HepG2 (cell line): ENCODE data around the gene RAB27B. TPM values are rescaled to one million over a fixed set of nuclear protein-coding genes. Genes with fewer than 3 reads are reported as not detected.

Source experiments
- ATAC-seq: fragments of 200-7000 bp; cut with Tn5 transposase; 3 replicates; pipeline ENCODE4 v1.9.1; 2020; ENCODE audit warnings: mild to moderate bottlenecking, moderate library complexity
- BruUV-seq: library from RNA; stranded (reverse); fragments of 400-500 nt; replicated peaks from 2 replicates; lab custom pipeline; 2021; lab: Mats Ljungman, UMichigan
- CTCF ChIA-PET: fragments of 300-600 bp; formaldehyde crosslinking; extraction: SDS; loops from one replicate; lab custom pipeline; 2021; ENCODE audit warnings: low total read pairs, inconsistent platforms, low intra/inter-chr PET ratio; lab: Yijun Ruan, JAX
- POLR2A ChIA-PET: fragments of 350-600 bp; sonication (Branson Sonifier 250); formaldehyde crosslinking; loops from one replicate; lab custom pipeline; 2020; ENCODE audit warnings: antibody characterized with exemption, inconsistent platforms; lab: Yijun Ruan, JAX
- DNase-seq: peaks from one replicate; pipeline ENCODE4 v3.0.0-alpha.2; 2015; ENCODE audit warnings: low spot score
- FAIRE-seq: peaks from 3 replicates; lab custom pipeline; 2011; peaks lifted over from hg19 to GRCh38; lab: Jason Lieb, UNC
- H2AFZ ChIP-seq: one replicate; pipeline ENCODE4 v1.6.1; 2011; ENCODE audit warnings: low read length, inconsistent platforms
- H3K27ac ChIP-seq: fragments of 300-600 bp; 3 replicates; pipeline ENCODE4 v1.8.0; 2011; ENCODE audit warnings: mixed run types, mild to moderate bottlenecking, mixed read lengths, low read length, inconsistent platforms; ENCODE audit not compliant: insufficient read depth; ENCODE audit errors: extremely low read length
- H3K27me3 ChIP-seq, 2 experiments: fragments of 200-600 bp in 1 of 2; 2 replicates in 1 of 2; 3 replicates in 1 of 2; pipeline versions ENCODE4 v1.6.0 to v1.8.0; 2011; ENCODE audit warnings: low read length in 2 of 2, mild to moderate bottlenecking in 2 of 2, moderate library complexity in 2 of 2, inconsistent platforms in 1 of 2; ENCODE audit not compliant: insufficient read depth in 2 of 2, control insufficient read depth in 1 of 2
- H3K36me3 ChIP-seq, 2 experiments: fragments of 200-600 bp in 1 of 2; replicated peaks in 1 of 2; 2 replicates in 1 of 2; 3 replicates in 1 of 2; pipeline versions ENCODE4 v1.5.1 to v1.8.0; 2011; ENCODE audit warnings: low read length in 2 of 2, inconsistent platforms in 1 of 2; ENCODE audit not compliant: insufficient read depth in 2 of 2, control insufficient read depth in 1 of 2
- H3K4me1 ChIP-seq: 2 replicates; pipeline ENCODE4 v1.5.1; 2012; ENCODE audit warnings: low read length, inconsistent platforms; ENCODE audit not compliant: insufficient read depth
- H3K4me2 ChIP-seq: 2 replicates; pipeline ENCODE4 v1.6.0; 2011; ENCODE audit warnings: low read depth, low read length, inconsistent platforms
- H3K4me3 ChIP-seq, 3 experiments: fragments of 200-600 bp in 1 of 3; sonication (generic), shearing (Covaris generic) in 1 of 3; replicated peaks in 1 of 3; 2 replicates each; pipeline ENCODE4 v1.5.1; 2011 to 2016; ENCODE audit warnings: low read length in 3 of 3, inconsistent platforms in 2 of 3, low read depth in 2 of 3, mild to moderate bottlenecking in 2 of 3, control low read depth in 1 of 3, mixed read lengths in 1 of 3; ENCODE audit not compliant: insufficient read depth in 1 of 3
- H3K79me2 ChIP-seq: one replicate; pipeline ENCODE4 v1.6.1; 2011; ENCODE audit warnings: low read length, inconsistent platforms; ENCODE audit not compliant: insufficient read depth
- H3K9ac ChIP-seq: 2 replicates; pipeline ENCODE4 v1.6.0; 2011; ENCODE audit warnings: mild to moderate bottlenecking, low read depth, low read length, inconsistent platforms; ENCODE audit not compliant: insufficient read depth
- H3K9me3 ChIP-seq: 2 replicates; pipeline ENCODE4 v1.5.1; 2012; ENCODE audit warnings: mild to moderate bottlenecking, low read length
- H4K20me1 ChIP-seq: 2 replicates; pipeline ENCODE4 v1.6.0; 2011; ENCODE audit warnings: inconsistent platforms, mild to moderate bottlenecking, low read length, moderate library complexity; ENCODE audit not compliant: insufficient read depth
- KLF6 ChIP-seq: IDR thresholded peaks from 2 replicates; pipeline ENCODE4 v1.8.0; 2016; ENCODE audit warnings: missing biosample characterization, missing genetic modification reagents
- MLLT10 ChIP-seq: sonication (generic); formaldehyde crosslinking; IDR thresholded peaks from 2 replicates; pipeline ENCODE4 v1.4.0; 2020; ENCODE audit warnings: missing genetic modification reagents
- NFE2L1 ChIP-seq: sonication (generic); formaldehyde crosslinking; IDR thresholded peaks from 2 replicates; pipeline ENCODE4 v1.4.0; 2020; ENCODE audit warnings: missing genetic modification reagents, mild to moderate bottlenecking, borderline replicate concordance
- NKX3-1 ChIP-seq: sonication (generic); formaldehyde crosslinking; IDR thresholded peaks from 2 replicates; pipeline ENCODE4 v1.5.0; 2020; ENCODE audit warnings: missing genetic modification reagents
- POLR2G ChIP-seq: fragments of 200-400 bp; formaldehyde crosslinking; IDR thresholded peaks from 2 replicates; pipeline ENCODE4 v1.6.1; 2018; ENCODE audit warnings: mild to moderate bottlenecking, low read depth, low read length, moderate library complexity
- ZBTB8A ChIP-seq: sonication (generic); formaldehyde crosslinking; IDR thresholded peaks from 2 replicates; pipeline ENCODE4 v1.4.0; 2020; ENCODE audit warnings: mild to moderate bottlenecking, low read depth, missing genetic modification reagents, borderline replicate concordance
- ZNF225 ChIP-seq: sonication (generic); formaldehyde crosslinking; IDR thresholded peaks from 2 replicates; pipeline ENCODE4 v1.4.0; 2020; ENCODE audit warnings: mild to moderate bottlenecking, missing genetic modification reagents
- ZNF234 ChIP-seq: sonication (generic); formaldehyde crosslinking; conservative IDR thresholded peaks from 2 replicates; pipeline ENCODE4 v1.5.1; 2020; ENCODE audit warnings: mild to moderate bottlenecking, missing genetic modification reagents
- ZNF354B ChIP-seq: sonication (generic); formaldehyde crosslinking; IDR thresholded peaks from 2 replicates; pipeline ENCODE4 v1.8.0; 2022; ENCODE audit warnings: mild to moderate bottlenecking, missing genetic modification reagents
- WGBS: methylation state at CpG from one replicate; pipeline ENCODE4 v1.1.6; 2017; ENCODE audit warnings: low lambda C conversion rate; 5-methylcytosine and 5-hydroxymethylcytosine counted together
- in situ Hi-C: cut with HindIII; loops from 2 replicates; pipeline ENCODE4 v1.10.0; 2017; ENCODE audit warnings: low pct_unique_long_range_greater_than_20kb; ENCODE audit not compliant: extremely low pct_ligation_motif_present
- intact Hi-C: fragments of 100-400 bp; cut with micrococcal nuclease; formaldehyde crosslinking; loops from one replicate; pipeline ENCODE4 v1.10.0; 2022; ENCODE audit not compliant: unreplicated experiment
- polyA plus RNA-seq, 8 experiments: library from polyadenylated mRNA; depleted of rRNA in 3 of 8; stranded (reverse) in 7 of 8; unstranded in 1 of 8; fragments of >200 nt; fragmentation: Illumina TruSeq in 4 of 8; extraction: Trizol in 4 of 8; gene quantifications; 2 replicates each; pipeline versions ENCODE4 v1.2.1 to v1.2.3, GENCODE V29; 2011 to 2016; ENCODE audit warnings: low read depth in 4 of 8, missing spikeins in 1 of 8, mixed read lengths in 1 of 8; ENCODE audit not compliant: insufficient read depth in 1 of 8
- total RNA-seq, 5 experiments: library from RNA; depleted of rRNA; stranded (reverse); fragments of >200 nt; fragmentation: Illumina TruSeq; extraction: Trizol; gene quantifications; 2 replicates each; pipeline ENCODE4 v1.2.3, GENCODE V29; 2016; ENCODE audit warnings: low read depth in 1 of 5
- TF ChIP-seq, protein P1 (sequence below): sonication (generic); formaldehyde crosslinking; IDR thresholded peaks from 2 replicates; pipeline ENCODE4 v1.4.0; 2020; ENCODE audit warnings: missing genetic modification reagents, mild to moderate bottlenecking, borderline replicate concordance
- TF ChIP-seq, protein P2 (sequence below): sonication (generic); formaldehyde crosslinking; IDR thresholded peaks from 2 replicates; pipeline ENCODE4 v1.8.1; 2023; ENCODE audit warnings: mild to moderate bottlenecking, moderate library complexity, missing genetic modification reagents
- TF ChIP-seq, protein P3 (sequence below): sonication (generic); formaldehyde crosslinking; IDR thresholded peaks from 2 replicates; pipeline ENCODE4 v1.4.0; 2020; ENCODE audit warnings: missing genetic modification reagents
- TF ChIP-seq, protein P4 (sequence below): sonication (generic); formaldehyde crosslinking; IDR thresholded peaks from 2 replicates; pipeline ENCODE4 v1.5.0; 2020; ENCODE audit warnings: missing genetic modification reagents

The RAB27B gene
- total and polyA plus RNA-seq, 2 of the 13 experiments (the other 11 are each of a cell fraction or from before 2014, with no cell fraction given), result not detected

DNA sequence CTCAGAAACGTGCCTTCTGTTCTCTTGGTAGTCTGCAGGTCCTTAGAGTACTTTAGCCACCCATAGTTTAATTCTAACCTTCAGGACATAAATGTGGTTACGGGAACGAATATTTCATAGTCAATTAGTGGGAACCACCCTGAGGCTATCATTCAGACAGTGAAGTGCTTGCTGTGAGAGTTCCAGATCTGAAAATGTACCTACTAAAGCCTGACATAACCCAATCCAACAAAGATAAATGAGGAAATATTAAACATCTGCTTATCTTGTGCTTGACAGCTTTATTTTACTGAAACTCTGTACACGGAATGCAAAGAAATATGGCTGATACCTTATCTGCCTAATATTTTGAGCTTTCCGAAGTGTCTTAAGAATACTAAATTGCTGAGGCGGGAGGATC is 43.0 kb downstream of the RAB27B start:
- DNase-seq (no peak), FAIRE-seq (no peak), ATAC-seq (no peak)
- Histone ChIP-seq H2AFZ (no peak overlapping the region), H4K20me1 (no peaks in the 10 kb centered on the region), H3K36me3 (no peaks in the 10 kb centered on the region), H3K4me2 (no peak overlapping the region), H3K4me1 (no peaks in the 10 kb centered on the region), H3K27ac (no peak overlapping the region), H3K79me2 (no peaks in the 10 kb centered on the region), H3K9me3 (no peaks in the 10 kb centered on the region), H3K4me3 (no peak overlapping the region), H3K9ac (no peak overlapping the region), H3K27me3 (no peaks in the 10 kb centered on the region)
- BruUV-seq, result no TSS peak
- intact Hi-C loops, result no loop called here
- TF ChIP-seq, protein P1, sequence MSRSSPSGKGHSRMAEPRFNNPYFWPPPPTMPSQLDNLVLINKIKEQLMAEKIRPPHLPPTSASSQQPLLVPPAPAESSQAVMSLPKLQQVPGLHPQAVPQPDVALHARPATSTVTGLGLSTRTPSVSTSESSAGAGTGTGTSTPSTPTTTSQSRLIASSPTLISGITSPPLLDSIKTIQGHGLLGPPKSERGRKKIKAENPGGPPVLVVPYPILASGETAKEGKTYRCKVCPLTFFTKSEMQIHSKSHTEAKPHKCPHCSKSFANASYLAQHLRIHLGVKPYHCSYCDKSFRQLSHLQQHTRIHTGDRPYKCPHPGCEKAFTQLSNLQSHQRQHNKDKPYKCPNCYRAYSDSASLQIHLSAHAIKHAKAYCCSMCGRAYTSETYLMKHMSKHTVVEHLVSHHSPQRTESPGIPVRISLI, result no peak
- TF ChIP-seq ZNF354B (CRISPR knock-in tag) (no peak), MLLT10 (no peak), ZBTB8A (CRISPR knock-in tag) (no peak)
- TF ChIP-seq, protein P2, sequence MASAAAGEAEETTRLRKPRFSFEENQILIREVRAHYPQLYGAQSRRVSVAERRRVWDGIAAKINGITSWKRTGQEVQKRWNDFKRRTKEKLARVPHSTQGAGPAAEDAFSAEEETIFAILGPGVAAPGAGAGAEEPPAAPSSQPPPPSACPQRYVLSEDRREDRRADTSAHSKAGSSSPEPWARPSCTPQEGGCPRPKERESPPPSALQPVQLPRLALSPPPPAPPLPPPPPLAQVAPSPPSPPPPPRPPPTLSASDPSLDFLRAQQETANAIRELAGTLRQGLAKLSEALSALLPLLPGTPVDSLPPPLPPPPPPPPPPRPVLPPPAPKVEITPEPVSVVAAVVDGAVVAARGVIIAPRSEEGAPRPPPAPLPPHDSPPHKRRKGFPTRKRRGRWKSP, result no peak
- POLR2A ChIA-PET, result no interaction called here
- WGBS, result 14% methylated on average over 6 of the region's 6 CpGs
- in situ Hi-C loops, result no loop called here
- CTCF ChIA-PET, result no interaction called here

DNA sequence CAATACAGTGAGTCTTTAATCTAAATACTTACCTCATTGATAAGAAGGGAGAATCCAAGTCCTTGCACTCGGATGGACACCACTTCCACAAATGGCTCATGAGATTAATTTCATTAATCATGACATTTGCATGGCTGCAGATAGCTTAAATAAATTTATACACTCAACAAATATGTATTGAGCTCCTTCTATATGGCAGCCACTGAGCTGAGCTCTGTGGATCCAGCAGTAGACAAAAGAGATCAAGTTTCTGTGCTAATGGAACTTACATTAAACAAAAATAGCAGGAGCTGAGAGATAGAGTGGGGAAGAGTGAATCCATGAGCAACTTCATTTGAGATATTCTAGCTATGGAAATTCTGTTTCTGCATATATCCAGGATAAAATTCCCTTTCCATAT is 44.4 kb downstream of the RAB27B start:
- Histone ChIP-seq H3K27ac (no peak overlapping the region), H4K20me1 (no peaks in the 10 kb centered on the region), H3K4me1 (no peaks in the 10 kb centered on the region), H3K27me3 (no peaks in the 10 kb centered on the region), H3K4me2 (no peak overlapping the region), H3K4me3 (no peak overlapping the region), H3K9me3 (no peaks in the 10 kb centered on the region), H2AFZ (no peak overlapping the region), H3K36me3 (no peaks in the 10 kb centered on the region), H3K79me2 (no peaks in the 10 kb centered on the region), H3K9ac (no peak overlapping the region)
- ChIA-PET CTCF (no interaction called here), POLR2A (no interaction called here)
- FAIRE-seq, result no peak
- in situ Hi-C loops (no loop called here), intact Hi-C loops (no loop called here)
- 0% methylated on average over 1 of the region's 1 CpG for WGBS
- BruUV-seq, result no TSS peak
- no peak for ATAC-seq
- no peak for DNase-seq
- TF ChIP-seq KLF6 (CRISPR knock-in tag) (no peak), ZNF225 (CRISPR knock-in tag) (no peak), NFE2L1 (CRISPR knock-in tag) (no peak), ZNF234 (CRISPR knock-in tag) (no peak), POLR2G (no peak), NKX3-1 (no peak)
- TF ChIP-seq, protein P3, sequence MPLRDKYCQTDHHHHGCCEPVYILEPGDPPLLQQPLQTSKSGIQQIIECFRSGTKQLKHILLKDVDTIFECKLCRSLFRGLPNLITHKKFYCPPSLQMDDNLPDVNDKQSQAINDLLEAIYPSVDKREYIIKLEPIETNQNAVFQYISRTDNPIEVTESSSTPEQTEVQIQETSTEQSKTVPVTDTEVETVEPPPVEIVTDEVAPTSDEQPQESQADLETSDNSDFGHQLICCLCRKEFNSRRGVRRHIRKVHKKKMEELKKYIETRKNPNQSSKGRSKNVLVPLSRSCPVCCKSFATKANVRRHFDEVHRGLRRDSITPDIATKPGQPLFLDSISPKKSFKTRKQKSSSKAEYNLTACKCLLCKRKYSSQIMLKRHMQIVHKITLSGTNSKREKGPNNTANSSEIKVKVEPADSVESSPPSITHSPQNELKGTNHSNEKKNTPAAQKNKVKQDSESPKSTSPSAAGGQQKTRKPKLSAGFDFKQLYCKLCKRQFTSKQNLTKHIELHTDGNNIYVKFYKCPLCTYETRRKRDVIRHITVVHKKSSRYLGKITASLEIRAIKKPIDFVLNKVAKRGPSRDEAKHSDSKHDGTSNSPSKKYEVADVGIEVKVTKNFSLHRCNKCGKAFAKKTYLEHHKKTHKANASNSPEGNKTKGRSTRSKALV (CRISPR knock-in tag), result no peak
- TF ChIP-seq, protein P4, sequence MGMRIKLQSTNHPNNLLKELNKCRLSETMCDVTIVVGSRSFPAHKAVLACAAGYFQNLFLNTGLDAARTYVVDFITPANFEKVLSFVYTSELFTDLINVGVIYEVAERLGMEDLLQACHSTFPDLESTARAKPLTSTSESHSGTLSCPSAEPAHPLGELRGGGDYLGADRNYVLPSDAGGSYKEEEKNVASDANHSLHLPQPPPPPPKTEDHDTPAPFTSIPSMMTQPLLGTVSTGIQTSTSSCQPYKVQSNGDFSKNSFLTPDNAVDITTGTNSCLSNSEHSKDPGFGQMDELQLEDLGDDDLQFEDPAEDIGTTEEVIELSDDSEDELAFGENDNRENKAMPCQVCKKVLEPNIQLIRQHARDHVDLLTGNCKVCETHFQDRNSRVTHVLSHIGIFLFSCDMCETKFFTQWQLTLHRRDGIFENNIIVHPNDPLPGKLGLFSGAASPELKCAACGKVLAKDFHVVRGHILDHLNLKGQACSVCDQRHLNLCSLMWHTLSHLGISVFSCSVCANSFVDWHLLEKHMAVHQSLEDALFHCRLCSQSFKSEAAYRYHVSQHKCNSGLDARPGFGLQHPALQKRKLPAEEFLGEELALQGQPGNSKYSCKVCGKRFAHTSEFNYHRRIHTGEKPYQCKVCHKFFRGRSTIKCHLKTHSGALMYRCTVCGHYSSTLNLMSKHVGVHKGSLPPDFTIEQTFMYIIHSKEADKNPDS, result no peak
